GM21515 (cell line): Measurements from ENCODE around the gene DENND2A.
"Not testable (repeated sequence)": the region's sequence is repeated elsewhere in the genome, so short reads cannot be mapped to it uniquely, and the experiment has no call there.

ENCODE experiments used
- ATAC-seq: cut with Tn5 transposase; IDR thresholded peaks from one replicate; pipeline ENCODE4 v1.9.1; 2021; ENCODE audit not compliant: unreplicated experiment

Gene DENND2A

DNA sequence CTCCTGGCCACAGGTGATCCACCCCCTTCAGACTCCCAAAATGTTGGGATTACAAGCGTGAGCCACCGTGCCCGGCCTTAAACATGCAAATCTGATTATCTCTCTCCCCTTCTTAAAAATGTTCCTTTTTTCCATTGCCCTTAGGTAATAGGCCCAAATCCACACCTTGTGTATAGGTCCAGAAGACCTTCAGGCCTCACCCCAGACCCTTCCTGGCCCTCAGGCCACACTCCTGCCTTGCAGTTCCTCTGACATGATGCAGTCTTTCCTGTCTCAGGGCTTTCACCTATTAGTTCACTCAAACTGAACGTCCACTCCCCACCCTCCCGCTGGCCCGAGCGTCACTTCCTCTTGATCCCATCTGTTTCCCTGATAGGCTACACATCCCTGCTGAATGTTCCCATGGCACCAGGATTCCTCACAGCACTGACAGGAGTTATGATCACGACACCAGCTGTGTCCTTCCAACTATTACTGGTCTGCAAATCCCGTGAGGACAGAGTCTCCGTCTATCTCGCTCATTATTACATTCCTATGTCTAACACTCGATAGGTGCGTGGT lies 46.4 kb downstream of the DENND2A start:
- no peak for ATAC-seq

DNA sequence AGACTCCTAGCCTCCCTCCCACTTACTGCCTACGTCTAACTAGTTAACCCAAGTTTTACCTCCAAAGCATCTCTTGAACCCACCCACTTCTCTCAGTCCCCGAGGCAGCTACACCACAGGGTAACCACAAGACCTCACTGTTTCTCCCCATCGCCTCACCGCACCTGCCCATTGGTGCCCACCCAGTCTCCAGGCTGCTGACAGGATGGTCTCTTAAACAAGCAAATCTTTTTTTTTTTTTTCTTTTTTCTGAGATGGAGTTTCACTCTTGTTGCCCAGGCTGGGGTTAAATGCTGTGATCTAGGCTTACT lies 47.0 kb downstream of the DENND2A start:
- no peak for ATAC-seq

DNA sequence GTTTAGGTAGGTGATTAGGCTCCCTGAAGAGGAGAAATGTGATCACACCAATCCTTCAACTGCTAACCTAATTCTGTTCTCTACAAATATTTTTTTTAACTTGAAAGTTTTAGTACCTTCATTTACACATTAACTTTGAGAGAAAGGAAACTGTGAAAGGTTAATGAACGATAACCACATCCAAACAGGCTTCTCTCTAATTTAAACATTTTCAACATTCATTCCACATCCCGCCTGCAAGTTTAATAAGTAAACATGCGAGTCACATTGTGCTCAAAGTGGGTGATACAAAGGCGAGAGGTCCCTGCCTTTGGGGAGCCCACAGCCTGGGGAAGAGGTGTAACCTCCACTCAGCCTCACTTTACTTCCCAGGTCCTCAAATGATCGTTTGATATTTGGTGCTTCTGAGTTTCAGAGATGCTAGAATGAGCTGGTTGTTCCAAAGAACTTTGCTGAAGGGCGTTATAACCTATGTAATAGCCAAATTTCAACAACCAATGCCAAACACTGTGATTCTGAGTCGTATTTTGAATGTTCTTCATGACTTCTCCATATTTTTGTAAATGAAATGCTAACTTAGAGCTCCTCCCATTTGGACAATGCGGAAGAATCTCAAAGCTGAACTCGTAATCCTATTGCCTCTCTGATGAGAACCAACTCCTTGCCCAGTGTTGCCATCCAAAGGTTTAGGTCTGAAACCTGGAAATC lies 47.5 kb downstream of the DENND2A start:
- no peak for ATAC-seq

DNA sequence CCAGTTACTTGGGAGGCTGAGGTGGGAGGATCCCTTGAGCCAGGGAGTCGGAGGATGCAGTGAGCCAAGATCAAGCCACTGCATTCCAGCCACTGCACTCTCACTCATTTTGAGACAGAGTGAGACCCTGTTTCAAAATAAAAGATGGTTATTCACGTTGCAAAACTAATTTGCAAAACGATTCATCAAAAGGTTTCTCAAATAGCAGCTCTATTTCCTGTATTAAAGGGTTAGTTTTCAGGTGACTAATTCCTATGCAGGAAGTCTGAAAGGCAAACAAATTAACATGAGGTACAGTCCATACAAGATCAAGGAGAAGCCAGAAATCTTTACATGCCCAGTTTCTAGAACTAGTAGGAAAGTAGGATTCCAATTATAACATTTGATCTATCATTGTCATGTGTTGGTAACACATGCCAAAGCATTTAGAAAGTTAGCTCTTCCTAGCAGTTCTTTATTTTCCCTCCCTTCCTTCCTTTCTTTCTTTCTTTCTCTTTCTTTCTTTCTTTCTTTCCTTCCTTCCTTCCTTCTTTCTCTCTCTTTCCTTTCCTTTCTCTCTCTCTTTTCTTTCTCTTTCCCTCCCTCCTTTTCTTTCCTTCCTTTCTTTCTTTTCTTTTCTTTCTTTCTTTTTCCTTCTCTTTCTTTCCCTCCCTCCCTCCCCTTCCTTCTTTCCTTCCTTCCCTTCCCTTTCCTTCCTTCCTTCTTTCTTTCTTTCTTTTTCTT lies 49.3 kb downstream of the DENND2A start:
- no peak for ATAC-seq

DNA sequence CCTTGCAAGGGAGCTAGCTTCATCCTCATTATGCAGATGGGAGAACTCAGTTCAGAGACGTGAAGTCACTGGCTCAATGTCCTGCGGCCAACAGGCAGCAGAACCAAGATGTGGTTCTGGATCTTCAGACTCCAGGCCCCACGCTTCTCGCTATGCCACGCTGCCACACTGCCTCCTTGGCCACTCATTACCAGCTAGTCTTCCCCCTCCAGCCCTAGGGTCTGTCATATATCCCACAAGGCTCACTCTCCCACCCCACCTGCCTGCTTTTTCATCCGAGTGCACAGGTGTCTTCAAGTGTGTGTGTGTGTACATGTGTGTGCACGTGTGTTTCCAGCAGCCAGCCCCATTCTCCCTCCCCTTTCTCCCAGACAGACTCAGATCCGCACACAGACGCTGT lies 53.4 kb downstream of the DENND2A start:
- no peak for ATAC-seq

DNA sequence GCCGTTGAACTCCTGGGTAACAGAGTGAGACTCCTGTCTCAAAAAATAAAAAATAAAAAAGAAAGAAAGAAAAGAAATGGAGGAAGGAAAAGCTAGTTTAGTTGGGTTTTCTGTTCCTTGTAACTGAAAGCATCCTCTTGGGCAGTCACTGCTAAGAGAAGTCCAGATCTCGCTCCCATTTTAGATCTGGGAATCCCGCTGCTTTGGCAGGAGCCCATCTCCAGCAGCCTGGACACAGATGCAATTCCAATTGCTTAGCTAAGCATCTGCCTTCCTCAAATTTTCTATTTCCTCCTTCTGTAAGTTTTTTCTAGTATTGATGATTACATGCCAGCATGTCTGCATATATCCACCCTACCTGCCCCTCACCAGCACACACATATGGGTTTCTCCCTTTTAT lies 54.1 kb downstream of the DENND2A start:
- ATAC-seq: no peak

DNA sequence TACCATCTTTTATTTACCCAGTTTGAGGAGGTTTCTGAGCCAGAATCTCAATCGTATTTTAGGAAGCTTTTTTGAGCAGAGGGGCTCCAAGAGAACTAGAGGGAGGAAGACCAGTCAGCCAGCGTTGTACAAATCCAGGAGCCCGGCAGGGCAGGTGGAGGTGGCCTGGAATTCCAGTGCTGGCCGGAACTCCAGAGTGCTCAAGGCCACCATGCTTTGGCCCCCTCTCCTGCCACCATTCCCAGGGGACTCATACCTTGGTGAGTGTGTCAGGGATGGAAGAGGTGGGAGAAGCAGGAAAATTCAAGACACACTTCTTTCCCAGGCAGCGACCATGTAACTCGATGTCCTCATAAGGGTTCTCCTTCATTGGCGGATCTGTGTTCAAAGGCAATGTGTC lies 55.3 kb downstream of the DENND2A start:
- ATAC-seq: no peak

DNA sequence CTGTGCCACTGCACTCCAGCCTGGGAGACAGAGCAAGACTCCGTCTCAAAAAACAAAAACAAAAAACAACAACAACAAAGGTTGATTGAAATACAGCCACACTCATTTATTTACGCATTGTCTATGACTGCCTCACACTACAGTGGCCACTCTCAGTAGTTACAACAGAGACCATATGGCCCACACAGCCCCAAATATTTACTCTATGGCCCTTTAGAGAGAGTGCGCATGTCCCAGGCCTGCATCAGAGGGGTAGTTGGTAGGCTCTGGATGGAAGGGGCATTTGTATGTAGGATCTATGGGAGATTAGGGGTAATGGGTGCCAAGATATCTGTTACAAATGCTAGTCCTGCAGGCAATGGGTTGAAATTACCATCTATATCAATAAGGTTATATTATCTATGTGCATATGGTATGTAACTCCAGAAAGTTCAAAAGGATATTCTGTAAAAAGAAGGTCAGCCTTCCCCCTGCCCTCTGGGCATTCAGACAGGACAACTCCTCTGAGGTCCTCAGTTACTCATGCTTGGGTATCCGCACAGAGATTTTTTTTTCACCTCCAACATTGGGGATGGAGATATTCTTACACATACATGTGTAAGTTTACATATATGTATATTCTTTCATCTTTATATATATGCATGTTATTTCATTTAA lies 56.3 kb downstream of the DENND2A start:
- ATAC-seq: no peak

DNA sequence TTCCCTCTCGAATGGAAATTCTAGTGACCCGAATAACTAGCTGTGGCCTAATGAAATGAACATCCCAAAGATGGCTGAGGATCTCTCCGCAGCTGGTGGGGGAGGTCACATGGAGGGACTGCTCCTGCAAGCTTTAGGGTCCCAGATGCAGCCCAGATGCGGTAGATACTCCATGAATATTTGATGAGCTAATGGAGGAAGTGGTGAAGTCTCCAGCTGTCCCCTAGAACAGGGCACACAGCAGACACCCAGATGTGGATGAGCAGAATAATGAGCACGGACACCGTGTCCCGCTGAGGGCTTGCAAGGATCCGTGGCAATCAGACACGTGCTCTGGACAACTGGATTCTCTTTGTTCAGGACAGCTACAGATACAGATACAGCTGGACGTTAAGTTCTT lies 59.2 kb downstream of the DENND2A start:
- ATAC-seq: no peak

DNA sequence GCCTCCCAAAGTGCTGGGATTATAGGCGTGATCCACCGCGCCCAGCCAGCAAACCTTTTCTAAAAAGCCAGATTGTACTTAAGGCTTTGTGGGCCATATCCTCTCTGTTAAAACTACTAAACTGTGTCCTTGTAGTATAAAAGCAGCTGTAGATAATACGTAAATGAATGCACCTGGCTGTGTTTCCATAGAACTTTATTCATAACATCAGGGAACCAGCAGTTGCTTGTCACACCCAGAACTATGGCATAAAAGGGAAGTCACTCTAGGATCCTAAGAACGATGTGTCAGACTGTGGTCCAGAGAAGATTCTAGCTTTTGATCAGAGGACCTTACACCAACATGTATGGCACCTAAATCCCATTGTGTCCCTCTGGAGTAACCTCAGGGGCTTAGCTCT lies 63.0 kb downstream of the DENND2A start:
- no peak for ATAC-seq

DNA sequence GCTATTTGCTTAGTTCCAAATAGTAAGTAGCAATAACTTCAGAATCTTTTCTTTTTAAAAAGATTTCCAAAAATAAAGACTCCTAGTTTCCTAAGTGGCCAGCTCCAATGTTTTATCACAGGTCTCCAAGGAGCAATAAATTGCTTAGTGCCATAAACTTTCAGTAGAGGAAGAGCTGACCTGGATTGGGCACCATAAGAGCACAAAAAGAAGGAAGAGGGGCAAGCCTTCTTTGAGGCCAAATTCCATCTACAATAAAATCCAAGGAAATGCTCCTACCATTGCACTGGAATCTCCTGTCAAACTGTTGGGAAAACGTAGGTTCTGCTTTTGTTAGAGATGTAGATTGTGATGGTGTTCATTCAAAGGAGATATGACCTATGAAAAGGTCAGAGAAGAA lies 64.0 kb downstream of the DENND2A start:
- no peak for ATAC-seq

DNA sequence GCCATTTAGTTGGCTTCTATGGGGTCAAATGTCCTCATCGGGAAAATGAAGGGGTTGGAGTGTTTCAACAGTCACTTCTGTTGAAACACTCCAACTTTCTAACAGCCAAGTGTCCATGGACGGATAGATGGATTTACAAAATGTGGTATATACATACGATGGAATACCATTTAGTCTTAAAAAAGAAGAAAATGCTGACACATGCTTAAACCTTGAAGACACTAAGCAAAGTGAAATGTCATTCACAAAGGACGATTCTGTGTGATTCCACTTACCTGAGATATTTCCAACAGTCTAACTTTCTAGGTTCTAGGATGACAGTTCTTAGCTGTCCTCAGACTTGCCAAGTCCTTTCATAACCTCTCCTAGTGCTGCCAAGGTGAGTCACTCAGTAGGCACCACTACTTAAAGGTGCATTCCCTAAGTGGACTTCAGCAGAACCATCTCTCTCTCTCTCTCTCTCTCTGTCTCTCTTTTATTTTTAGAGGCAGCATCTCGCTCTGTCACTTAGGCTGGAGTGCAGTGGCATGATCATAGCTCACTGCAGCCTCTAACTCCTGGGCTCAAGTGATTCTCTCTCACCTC lies 69.0 kb downstream of the DENND2A start:
- ATAC-seq: no peak

DNA sequence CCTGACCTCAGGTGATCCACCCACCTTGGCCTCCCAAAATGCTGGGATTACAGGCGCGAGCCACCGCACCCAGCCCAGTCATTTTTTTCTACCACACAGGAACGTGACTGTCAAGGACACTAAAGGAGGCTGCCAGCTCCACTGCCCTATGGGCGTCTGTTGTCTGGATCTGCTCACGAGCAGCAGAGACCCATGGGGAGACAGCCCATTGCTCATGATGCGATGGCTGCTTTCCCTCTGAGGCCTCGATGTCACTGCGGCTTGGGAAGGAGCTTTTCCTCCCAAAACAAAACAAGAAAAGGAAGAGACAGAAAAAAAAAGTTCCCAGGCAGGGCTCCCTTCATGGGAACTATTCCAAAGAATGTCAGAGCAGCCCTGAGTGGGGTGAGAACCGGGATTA lies 70.5 kb downstream of the DENND2A start:
- no peak for ATAC-seq

DNA sequence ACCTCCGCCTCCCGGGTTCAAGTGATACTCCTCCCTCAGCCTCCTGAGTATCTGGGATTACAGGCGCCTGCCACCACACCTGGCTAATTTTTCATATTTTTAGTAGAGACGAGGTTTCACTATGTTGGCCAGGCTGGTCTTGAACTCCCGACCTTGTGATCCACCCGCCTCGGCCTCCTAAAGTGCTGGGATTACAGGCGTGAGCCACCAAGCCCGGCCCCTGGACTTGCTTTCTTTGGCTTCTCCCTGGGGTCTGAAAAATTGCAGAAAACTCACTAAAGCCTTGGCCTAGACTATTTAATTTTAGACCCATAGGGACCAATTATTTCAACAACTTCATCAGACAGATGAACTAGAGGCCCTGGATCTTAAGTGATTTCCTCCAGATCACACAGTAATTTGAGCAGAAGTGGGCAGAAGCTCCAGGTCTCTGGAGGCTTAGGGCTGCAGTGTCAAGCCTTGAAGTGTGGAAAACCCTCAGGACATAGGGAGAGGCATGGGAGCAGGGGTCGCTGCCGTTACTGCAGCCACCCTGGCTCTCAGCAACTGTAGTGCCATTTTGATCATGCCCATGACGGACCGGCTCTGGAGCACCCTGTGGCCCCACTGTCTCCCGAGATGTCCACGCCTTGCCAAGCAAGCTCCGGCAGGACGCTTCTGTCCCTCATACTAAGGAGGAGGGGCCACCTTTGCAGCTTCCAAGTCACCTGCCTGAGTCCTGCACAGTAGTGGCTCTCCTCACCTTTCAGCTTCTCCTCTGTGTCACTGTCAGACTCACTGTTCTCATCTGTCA lies 72.4 kb downstream of the DENND2A start:
- ATAC-seq: no peak

DNA sequence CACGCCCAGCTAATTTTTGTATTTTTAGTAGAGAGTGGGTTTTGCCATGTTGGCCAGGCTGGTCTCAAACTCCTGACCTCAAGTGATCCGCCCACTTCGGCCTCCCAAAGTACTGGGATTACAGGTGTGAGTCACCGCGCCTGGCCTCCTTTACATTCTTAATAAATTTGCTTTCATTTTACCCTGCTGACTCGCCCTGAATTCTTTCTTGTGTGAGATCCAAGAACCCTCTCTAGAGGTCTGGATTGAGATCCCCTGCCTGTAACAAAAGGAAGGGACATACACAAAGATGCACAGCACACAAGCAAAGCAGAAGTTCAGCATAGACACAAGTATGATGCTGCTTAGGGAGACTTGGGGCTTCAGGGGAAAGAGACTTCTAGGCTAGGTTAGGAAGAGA lies 74.4 kb downstream of the DENND2A start:
- not testable (repeated sequence) for ATAC-seq

DNA sequence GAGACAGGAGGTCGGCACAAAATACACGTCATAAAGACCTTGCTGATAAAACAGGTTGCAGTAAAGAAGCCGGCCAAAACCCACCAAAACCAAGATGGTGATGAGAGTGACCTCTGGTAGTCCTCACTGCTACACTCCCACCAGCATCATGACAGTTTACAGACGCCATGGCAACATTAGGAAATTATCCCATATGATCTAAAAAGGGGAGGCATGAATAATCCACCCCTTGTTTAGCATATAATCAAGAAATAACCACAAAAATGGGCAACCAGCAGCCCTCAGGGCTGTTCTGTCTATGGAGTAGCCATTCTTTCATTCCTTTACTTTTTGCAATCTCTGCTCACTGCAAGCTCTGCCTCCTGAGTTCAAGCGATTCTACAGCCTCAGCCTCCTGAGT lies 74.9 kb downstream of the DENND2A start:
- ATAC-seq: not testable (repeated sequence)

DNA sequence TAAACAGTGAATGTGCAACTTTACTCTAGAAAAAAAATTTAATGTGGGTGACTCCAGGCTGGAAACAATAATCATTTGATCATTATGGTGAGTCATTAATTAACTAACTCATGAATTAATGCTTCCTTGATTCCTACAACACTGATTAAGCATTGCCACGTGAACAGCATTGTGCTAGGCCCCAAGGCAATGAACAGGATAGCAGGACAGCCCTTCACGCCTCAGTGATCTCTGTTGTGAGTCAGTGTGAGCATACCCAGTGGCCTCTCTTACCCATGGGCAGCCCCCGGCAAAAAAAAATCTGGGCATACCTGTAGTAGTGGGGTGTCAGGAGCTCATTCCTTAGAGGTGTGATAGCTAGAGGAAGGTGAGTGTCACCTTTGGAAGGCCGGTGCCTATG lies 76.0 kb downstream of the DENND2A start:
- ATAC-seq: no peak

DNA sequence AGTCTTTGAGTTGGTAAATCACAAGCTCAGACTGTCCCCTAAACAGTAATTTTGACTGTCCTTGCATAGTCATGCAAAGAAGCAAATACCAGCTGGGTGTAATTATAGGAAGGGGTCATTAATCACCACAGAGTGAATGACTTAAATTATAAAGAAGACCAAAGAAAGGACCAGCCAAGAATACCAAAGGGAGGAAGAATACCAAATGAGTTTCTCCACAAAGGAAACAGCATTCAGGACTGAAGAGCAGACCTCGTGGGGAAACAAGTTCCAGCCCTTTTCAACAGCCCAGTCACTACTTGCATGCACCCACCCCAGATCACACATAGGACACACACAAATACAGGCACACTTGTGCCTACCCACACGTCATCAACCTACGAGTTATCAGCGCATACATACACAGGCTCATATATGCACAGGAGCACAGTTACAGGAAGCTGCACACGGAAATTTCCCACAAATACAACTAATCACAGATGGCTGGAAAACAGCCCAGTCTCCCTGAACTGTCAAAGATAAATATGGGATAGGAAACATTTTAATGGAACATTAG lies 77.6 kb downstream of the DENND2A start:
- no peak for ATAC-seq

DNA sequence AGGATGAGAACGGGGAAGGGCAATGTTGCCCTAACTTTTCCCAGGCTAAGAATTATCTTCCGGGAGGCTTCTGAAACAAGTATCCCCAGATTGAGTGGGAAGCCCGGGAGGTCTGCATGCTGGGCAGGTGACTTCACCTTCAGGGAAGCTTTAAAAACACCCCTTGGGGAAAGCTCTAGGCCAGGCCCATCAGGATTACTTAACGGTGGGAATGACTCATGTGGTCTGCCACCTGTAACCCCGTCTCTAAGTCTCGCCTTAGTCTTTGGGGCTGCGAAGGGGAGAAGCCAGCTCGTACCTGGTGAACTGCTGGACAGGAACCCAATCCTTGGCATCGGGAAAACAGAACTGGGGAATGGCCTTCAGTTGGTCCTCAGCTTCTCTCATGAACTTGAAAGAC lies 81.2 kb downstream of the DENND2A start:
- ATAC-seq: no peak

DNA sequence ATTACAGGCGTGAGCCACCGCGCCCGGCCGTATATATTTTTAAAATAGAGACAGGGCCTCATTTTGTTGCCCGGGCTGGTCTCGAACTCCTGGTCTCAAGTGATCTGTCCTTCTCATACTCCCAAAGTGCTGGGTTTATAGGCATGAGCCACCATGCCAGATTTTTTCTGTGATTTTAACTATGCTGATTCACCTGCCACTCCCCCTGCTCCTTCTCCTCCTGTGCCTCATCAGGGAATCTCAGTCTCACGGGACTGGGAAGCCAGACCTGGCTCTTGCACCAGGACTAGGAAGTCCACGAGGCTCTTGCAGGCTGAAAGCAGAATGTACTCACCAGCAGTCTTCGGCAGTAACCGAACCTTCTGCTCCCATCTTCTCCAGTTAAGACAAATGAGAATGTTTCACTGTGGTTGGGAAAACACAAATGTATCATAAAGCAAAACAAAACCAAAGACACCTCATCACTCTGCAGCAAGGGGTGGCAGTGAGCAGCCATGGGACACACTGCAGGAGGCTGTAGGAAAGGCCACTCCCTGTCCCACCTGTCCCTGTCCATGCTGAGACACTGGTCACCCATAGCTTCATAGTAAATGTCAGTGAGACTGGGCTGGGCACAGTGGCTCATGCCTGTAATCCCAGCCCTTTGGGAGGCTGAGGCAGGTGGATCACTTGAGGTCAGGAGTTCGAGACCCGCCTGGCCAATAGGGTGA lies 82.6 kb downstream of the DENND2A start:
- no peak for ATAC-seq
